Measurements from ENCODE around the gene SLC12A5. TPM values are rescaled to one million over a fixed set of nuclear protein-coding genes. Genes with fewer than 3 reads are reported as not detected.

Gene SLC12A5
- polyA plus RNA-seq, 3 donors: not detected

DNA sequence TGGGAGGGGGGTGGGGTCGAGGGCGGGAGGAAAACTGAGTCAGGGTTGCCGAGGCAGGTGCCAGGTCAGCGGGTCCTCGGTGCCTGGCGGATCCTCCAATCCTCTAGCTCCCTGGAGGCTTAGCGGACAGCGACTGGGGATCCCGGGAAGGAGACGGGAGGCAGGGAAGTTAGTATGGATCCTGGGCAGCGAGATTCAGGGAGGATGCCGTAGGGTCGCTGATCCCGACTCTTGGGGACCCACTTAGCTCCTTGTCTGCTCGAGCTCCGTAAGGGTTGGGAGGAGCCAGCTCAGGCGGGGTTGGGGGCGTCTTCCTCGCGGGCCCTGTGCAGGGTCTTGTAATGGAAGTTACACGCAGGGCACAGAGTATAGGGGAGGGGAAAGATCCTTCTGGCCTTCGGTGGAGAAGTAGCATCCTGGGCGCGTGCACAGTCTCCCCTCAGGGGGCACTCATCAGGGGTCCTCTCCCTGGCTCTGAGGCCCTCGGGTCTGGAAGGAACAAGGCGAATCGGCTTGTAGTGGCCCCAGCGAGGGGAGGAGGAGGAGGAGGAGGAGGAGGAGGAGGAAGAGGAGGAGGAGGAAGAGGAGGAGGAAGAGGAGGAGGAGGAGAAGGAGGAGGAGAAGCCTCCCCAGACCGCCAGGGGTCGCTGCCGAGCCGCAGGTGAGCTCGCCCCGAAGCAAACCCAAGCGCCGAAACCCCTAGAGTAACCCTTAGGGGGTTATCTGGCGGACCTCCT lies 6.4 kb upstream of the SLC12A5 start:
- peaks cover 0 to 8% of the 10 kb centered on the region in 2 donors for H3K36me3 Mint-ChIP-seq
- Histone ChIP-seq H3K27me3 (ENCODE audit: control insufficient read depth in 2 of 2, insufficient read depth in 2 of 2, low read length in 2 of 2) (peaks cover 23 to 54% of the 10 kb centered on the region in 2 donors), H4K20me1 (ENCODE audit: insufficient read depth, low read length) (no peaks in the 10 kb centered on the region), H3K4me2 (replicated peaks; ENCODE audit: extremely low read depth, low read length, poor library complexity, severe bottlenecking) (peak overlapping the region; percentile 29), H3K4me3 (replicated peaks in 1 of 3; ENCODE audit: low read depth in 2 of 3, low read length in 3 of 3) (peak overlapping the region in 1 of 3 experiments; percentile 32), H3K9me3 (replicated peaks in 1 of 2; ENCODE audit: control insufficient read depth in 1 of 2, insufficient read depth in 1 of 2, low read length in 2 of 2) (no peaks in the 10 kb centered on the region), H3K79me2 (ENCODE audit: insufficient read depth, low read length) (no peaks in the 10 kb centered on the region), H3K9ac (ENCODE audit: insufficient read depth, low read length, poor library complexity, severe bottlenecking) (no peak overlapping the region), H3K4me1 (ENCODE audit: control insufficient read depth in 1 of 2, insufficient read depth in 2 of 2, low read length in 2 of 2) (peaks cover 14 to 27% of the 10 kb centered on the region in 2 donors), H3K27ac (ENCODE audit: low read depth in 1 of 2, low read length in 2 of 2) (no peak overlapping the region), H3K36me3 (replicated peaks in 1 of 2; ENCODE audit: control insufficient read depth in 1 of 2, insufficient read depth in 2 of 2, low read length in 2 of 2) (no peaks in the 10 kb centered on the region), H2AFZ (ENCODE audit: insufficient read depth, low read depth, low read length, poor library complexity, severe bottlenecking) (no peak overlapping the region)
- TF ChIP-seq, protein P1, sequence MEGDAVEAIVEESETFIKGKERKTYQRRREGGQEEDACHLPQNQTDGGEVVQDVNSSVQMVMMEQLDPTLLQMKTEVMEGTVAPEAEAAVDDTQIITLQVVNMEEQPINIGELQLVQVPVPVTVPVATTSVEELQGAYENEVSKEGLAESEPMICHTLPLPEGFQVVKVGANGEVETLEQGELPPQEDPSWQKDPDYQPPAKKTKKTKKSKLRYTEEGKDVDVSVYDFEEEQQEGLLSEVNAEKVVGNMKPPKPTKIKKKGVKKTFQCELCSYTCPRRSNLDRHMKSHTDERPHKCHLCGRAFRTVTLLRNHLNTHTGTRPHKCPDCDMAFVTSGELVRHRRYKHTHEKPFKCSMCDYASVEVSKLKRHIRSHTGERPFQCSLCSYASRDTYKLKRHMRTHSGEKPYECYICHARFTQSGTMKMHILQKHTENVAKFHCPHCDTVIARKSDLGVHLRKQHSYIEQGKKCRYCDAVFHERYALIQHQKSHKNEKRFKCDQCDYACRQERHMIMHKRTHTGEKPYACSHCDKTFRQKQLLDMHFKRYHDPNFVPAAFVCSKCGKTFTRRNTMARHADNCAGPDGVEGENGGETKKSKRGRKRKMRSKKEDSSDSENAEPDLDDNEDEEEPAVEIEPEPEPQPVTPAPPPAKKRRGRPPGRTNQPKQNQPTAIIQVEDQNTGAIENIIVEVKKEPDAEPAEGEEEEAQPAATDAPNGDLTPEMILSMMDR (IDR thresholded peaks at IDR 0.05): peak; percentile 77
- H3K4me1 Mint-ChIP-seq: peaks cover 18% of the 10 kb centered on the region
- H3K27ac Mint-ChIP-seq: no peak overlapping the region
- intact Hi-C loops (cut with micrococcal nuclease): loop anchor here (5.0 to 10.0 kb wide), 2 partner anchors 90 to 152 kb away; no protein-coding TSS in a partner anchor
- peaks cover 0 to 6% (median 2%) of the 10 kb centered on the region in 7 donors for H3K9me3 Mint-ChIP-seq
- peak overlapping the region in 1 of 2 donors; percentile 63 for H3K4me3 Mint-ChIP-seq
- peaks cover 39 to 79% (median 48%) of the 10 kb centered on the region in 3 donors for H3K27me3 Mint-ChIP-seq (ENCODE audit: low read depth in 3 of 3)
- peak in 2 of 3 donors; percentile 43 to 54 for DNase-seq
- 2% methylated on average over 27 of the region's 37 CpGs for WGBS (ENCODE audit: insufficient coverage)

DNA sequence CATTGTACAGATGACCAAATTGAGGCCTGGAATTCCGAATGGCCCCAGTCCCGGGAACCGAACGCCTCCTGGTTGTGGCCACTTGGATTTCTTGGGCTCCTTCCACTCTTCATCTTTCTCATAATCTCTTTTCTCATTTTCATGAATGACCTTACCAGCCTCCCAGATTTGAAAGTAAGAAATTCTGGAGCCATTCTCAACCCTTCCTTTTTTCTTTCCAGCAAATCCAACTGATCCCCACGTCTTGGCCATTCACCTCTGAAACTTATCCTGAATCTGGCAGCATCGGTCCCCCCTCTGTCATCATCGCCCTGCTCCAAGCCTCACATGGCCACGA lies 5.9 kb upstream of the SLC12A5 start:
- Mint-ChIP-seq H3K9me3 (peaks cover 0 to 7% (median 2%) of the 10 kb centered on the region in 7 donors), H3K36me3 (peaks cover 0 to 8% of the 10 kb centered on the region in 2 donors), H3K4me3 (peak overlapping the region in 1 of 2 donors; percentile 52), H3K27ac (no peak overlapping the region), H3K27me3 (ENCODE audit: low read depth in 3 of 3) (peaks cover 43 to 84% (median 51%) of the 10 kb centered on the region in 3 donors), H3K4me1 (peaks cover 18% of the 10 kb centered on the region)
- no peak for DNase-seq
- intact Hi-C loops (cut with micrococcal nuclease): loop anchor here (5.0 to 10.0 kb wide), 2 partner anchors 89 to 152 kb away; no protein-coding TSS in a partner anchor
- TF ChIP-seq, protein P1 (IDR thresholded peaks at IDR 0.05): peak; percentile 34
- Histone ChIP-seq H3K4me1 (ENCODE audit: control insufficient read depth in 1 of 2, insufficient read depth in 2 of 2, low read length in 2 of 2) (peaks cover 14 to 27% of the 10 kb centered on the region in 2 donors), H3K27me3 (ENCODE audit: control insufficient read depth in 2 of 2, insufficient read depth in 2 of 2, low read length in 2 of 2) (peaks cover 28 to 59% of the 10 kb centered on the region in 2 donors), H3K9ac (ENCODE audit: insufficient read depth, low read length, poor library complexity, severe bottlenecking) (no peak overlapping the region), H3K36me3 (replicated peaks in 1 of 2; ENCODE audit: control insufficient read depth in 1 of 2, insufficient read depth in 2 of 2, low read length in 2 of 2) (no peaks in the 10 kb centered on the region), H3K4me2 (replicated peaks; ENCODE audit: extremely low read depth, low read length, poor library complexity, severe bottlenecking) (no peak overlapping the region), H2AFZ (ENCODE audit: insufficient read depth, low read depth, low read length, poor library complexity, severe bottlenecking) (no peak overlapping the region), H3K27ac (ENCODE audit: low read depth in 1 of 2, low read length in 2 of 2) (no peak overlapping the region), H3K4me3 (replicated peaks in 1 of 3; ENCODE audit: low read depth in 2 of 3, low read length in 3 of 3) (no peak overlapping the region), H3K9me3 (replicated peaks in 1 of 2; ENCODE audit: control insufficient read depth in 1 of 2, insufficient read depth in 1 of 2, low read length in 2 of 2) (no peaks in the 10 kb centered on the region), H4K20me1 (ENCODE audit: insufficient read depth, low read length) (no peaks in the 10 kb centered on the region), H3K79me2 (ENCODE audit: insufficient read depth, low read length) (no peaks in the 10 kb centered on the region)
- 31% methylated on average over 8 of the region's 8 CpGs for WGBS (ENCODE audit: insufficient coverage)

All from CD14-positive monocyte (primary cell).